Peyer's patch (tissue), 4 donors: ENCODE data around the gene KRTAP10-11.

Experiments used
- POLR2A ChIP-seq, 2 donors: fragments of 450-650 bp; IDR thresholded peaks; one replicate each; pipeline ENCODE4 v1.5.1; 2017; ENCODE audit warnings: antibody characterized with exemption in 2 of 2, mild to moderate bottlenecking in 2 of 2, moderate library complexity in 2 of 2
- TF ChIP-seq, protein P1 (sequence below), 6 experiments: fragments of 450-650 bp in 4 of 6; fragments of 200-600 bp in 2 of 6; sonication (generic) in 1 of 6; IDR thresholded peaks; one replicate each; pipeline ENCODE4 v1.5.1; 2017 to 2019; ENCODE audit warnings: antibody characterized with exemption in 6 of 6, mild to moderate bottlenecking in 3 of 6, moderate library complexity in 1 of 6

DNA sequence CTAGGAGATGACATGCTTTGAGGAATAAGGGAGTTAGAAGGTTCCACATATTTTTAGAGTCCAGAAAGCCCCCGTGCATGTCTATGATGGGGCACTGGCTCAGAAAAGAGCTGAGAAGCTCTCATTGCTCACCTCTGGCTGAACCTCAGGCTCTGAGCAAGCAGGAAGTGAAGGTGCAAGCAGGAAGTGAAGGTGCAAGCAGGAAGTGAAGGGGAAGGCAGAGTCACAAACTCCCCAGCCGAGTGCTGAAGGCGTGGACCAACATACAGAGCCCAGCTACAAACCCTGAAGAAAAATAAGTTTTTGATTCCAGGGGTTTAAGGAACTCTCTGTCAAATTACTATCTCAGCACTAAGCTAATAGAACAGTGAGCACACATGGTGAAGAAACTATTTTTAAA lies 27.3 kb upstream of the KRTAP10-11 start:
- TF ChIP-seq, protein P1, sequence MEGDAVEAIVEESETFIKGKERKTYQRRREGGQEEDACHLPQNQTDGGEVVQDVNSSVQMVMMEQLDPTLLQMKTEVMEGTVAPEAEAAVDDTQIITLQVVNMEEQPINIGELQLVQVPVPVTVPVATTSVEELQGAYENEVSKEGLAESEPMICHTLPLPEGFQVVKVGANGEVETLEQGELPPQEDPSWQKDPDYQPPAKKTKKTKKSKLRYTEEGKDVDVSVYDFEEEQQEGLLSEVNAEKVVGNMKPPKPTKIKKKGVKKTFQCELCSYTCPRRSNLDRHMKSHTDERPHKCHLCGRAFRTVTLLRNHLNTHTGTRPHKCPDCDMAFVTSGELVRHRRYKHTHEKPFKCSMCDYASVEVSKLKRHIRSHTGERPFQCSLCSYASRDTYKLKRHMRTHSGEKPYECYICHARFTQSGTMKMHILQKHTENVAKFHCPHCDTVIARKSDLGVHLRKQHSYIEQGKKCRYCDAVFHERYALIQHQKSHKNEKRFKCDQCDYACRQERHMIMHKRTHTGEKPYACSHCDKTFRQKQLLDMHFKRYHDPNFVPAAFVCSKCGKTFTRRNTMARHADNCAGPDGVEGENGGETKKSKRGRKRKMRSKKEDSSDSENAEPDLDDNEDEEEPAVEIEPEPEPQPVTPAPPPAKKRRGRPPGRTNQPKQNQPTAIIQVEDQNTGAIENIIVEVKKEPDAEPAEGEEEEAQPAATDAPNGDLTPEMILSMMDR (IDR thresholded peaks at IDR 0.05), result no peak
- no peak for TF ChIP-seq POLR2A (IDR thresholded peaks at IDR 0.05)
